Measurements from ENCODE around the gene IQCM. TPM values are rescaled to one million over a fixed set of nuclear protein-coding genes. Genes with fewer than 3 reads are reported as not detected.

IQCM gene
- polyA plus RNA-seq, 2 of the 4 experiments (the other 2 are of a cell fraction): 0.05 TPM; not detected in 1

DNA sequence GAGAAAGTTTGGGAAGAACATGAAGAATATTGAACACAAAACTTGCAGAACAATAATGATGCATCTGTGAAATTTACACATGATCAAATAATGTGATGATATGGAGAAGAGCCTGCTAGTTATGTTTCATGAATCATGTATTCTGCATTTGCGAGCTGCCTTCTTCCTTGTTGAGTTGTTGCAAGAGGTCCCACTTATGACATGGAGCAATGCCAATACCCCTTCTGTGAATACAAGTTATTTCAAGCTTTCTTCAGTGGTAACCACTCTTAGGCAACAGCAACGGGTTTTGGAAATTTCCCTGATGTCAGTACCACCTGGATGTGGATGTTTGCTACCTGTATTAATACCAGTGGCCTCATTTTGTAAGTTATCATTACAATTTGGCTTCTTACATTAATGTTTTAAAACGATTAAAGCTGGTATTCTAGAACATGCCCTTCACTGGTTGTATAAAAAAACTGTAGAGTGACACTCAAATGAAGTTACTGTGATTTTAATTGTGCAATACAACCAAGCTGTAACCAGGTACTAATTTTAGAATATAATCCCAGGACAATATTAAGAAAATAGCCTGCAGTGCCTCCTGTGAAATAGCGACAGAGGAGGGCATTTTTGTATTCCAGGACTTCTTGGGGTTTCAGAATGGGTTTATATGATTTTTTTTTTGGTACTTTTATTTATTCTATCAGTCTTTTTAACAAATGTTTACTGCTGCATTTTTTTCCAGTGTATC, 25.3 kb downstream of the IQCM start:
- CTCF ChIA-PET: interaction anchor here (0.6 kb wide), 1 partner anchor 37 kb away, joined by 3 read pairs; no protein-coding TSS in a partner anchor
- Histone ChIP-seq H3K4me3 (no peak overlapping the region), H3K4me2 (no peak overlapping the region), H3K9me3 (no peaks in the 10 kb centered on the region), H3K4me1 (no peaks in the 10 kb centered on the region), H3K27ac (no peak overlapping the region)
- no peak for FAIRE-seq
- ATAC-seq: no peak
- whole genome bisulfite sequencing (ENCODE audit: missing lambda C conversion rate): 20% methylated on average over 4 of the region's 4 CpGs
- POLR2A ChIA-PET: no interaction called here
- DNase-seq (ENCODE audit: low read depth in 1 of 2, low spot score in 1 of 2): no peak
- no peak for TF ChIP-seq JUN (IDR thresholded peaks at IDR 0.05)

DNA sequence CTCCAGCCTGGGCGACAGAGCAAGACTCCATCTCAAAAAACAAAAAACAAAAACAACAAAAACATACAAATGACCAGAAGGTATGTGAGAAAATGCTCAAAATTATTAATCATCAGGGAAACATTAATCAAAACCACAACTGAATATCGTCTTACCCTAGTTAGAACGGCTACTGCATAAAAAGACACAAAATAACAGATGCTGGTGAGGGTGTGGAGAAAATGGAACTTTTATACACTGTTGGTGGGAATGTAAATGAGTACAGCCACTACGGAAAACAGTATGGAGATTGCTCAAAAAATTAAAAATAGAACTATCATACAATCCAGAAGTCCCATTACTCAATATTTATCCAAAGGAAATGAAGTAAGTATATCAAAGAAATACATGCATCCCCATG, 27.3 kb downstream of the IQCM start:
- ATAC-seq: no peak
- CTCF ChIA-PET: no interaction called here
- POLR2A ChIA-PET: no interaction called here
- 40% methylated on average over 4 of the region's 4 CpGs for WGBS (ENCODE audit: missing lambda C conversion rate)
- no peak for TF ChIP-seq EHMT2 (IDR thresholded peaks at IDR 0.05; ENCODE audit: low read depth)
- no peak for TF ChIP-seq MYC (IDR thresholded peaks at IDR 0.05; ENCODE audit: borderline replicate concordance, low read length)
- TF ChIP-seq PHF8 (IDR thresholded peaks at IDR 0.05; ENCODE audit: borderline replicate concordance, low read depth): no peak
- no peak for TF ChIP-seq CBX8 (IDR thresholded peaks at IDR 0.05)
- TF ChIP-seq HOXB5 (CRISPR knock-in tag; IDR thresholded peaks at IDR 0.05): no peak
- FAIRE-seq: no peak
- H3K9me3 ChIP-seq: no peaks in the 10 kb centered on the region
- no peak overlapping the region for H3K4me2 ChIP-seq
- H3K4me3 ChIP-seq: no peak overlapping the region
- no peak overlapping the region for H3K27ac ChIP-seq
- no peaks in the 10 kb centered on the region for H3K4me1 ChIP-seq
- DNase-seq (ENCODE audit: low read depth in 1 of 2, low spot score in 1 of 2): no peak

DNA sequence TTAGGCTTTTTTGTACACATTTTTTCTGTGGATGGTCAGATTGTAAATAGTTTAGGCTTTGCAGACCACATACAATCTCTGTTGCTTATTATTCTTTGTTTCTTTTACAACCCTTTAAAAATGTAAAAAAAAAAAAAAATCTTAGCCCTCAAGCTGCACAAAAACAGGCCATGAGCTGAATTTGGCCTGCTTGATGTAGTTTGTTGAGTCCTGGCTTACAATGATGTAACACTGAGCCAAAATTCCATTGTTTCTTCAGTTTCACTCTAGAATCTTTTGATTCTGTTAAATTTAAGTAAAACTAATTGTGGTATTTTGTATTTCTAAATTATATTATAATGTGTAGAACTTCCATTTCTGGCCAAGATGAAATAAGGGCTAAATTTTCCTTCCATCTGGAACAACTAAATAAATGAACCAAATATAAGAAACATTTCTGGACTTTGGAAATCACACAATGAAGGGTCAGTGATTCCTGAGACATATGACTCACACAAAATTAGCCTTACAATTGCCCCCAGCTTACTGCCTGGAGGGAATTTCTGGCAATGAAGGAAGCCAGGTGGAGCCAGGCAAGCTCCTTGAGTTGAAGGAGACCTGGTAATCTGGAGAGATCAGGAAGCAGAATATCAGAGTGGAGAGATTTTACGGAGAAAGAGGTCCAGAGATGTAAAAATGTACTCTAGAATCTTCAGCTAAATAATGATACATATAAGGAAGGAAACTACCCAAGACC, 29.8 kb downstream of the IQCM start:
- DNase-seq (ENCODE audit: low read depth in 1 of 2, low spot score in 1 of 2) (no peak), FAIRE-seq (no peak), ATAC-seq (no peak)
- WGBS (ENCODE audit: missing lambda C conversion rate): 61% methylated on average over 1 of the region's 1 CpG
- H3K4me1 ChIP-seq: no peaks in the 10 kb centered on the region
- ChIA-PET POLR2A (no interaction called here), CTCF (no interaction called here)
- TF ChIP-seq ZNF302 (CRISPR knock-in tag; IDR thresholded peaks at IDR 0.05) (no peak), SMC3 (IDR thresholded peaks at IDR 0.05) (no peak), HOXA7 (CRISPR knock-in tag; IDR thresholded peaks at IDR 0.05) (no peak), HOXB5 (CRISPR knock-in tag; IDR thresholded peaks at IDR 0.05) (no peak), FOSL2 (IDR thresholded peaks at IDR 0.05) (no peak), FOSL2 (CRISPR knock-in tag; IDR thresholded peaks at IDR 0.05) (no peak), FOSB (CRISPR knock-in tag; IDR thresholded peaks at IDR 0.05) (no peak), MYC (IDR thresholded peaks at IDR 0.05; ENCODE audit: borderline replicate concordance, low read length) (no peak), POLR2AphosphoS2 (conservative IDR thresholded peaks at IDR 0.05; ENCODE audit: low read length) (no peak), RCOR1 (IDR thresholded peaks at IDR 0.05; ENCODE audit: low read depth, low read length) (no peak), GATA3 (IDR thresholded peaks at IDR 0.05; ENCODE audit: borderline replicate concordance) (no peak), MAFK (IDR thresholded peaks at IDR 0.05; ENCODE audit: partially characterized antibody) (no peak), ESRRA (IDR thresholded peaks at IDR 0.05; ENCODE audit: borderline replicate concordance, low read length) (no peak), PHF8 (IDR thresholded peaks at IDR 0.05; ENCODE audit: borderline replicate concordance, low read depth) (no peak), NPAS2 (CRISPR knock-in tag; IDR thresholded peaks at IDR 0.05; ENCODE audit: borderline replicate concordance) (no peak), HEYL (CRISPR knock-in tag; IDR thresholded peaks at IDR 0.05) (no peak)
- TF ChIP-seq, protein P1, sequence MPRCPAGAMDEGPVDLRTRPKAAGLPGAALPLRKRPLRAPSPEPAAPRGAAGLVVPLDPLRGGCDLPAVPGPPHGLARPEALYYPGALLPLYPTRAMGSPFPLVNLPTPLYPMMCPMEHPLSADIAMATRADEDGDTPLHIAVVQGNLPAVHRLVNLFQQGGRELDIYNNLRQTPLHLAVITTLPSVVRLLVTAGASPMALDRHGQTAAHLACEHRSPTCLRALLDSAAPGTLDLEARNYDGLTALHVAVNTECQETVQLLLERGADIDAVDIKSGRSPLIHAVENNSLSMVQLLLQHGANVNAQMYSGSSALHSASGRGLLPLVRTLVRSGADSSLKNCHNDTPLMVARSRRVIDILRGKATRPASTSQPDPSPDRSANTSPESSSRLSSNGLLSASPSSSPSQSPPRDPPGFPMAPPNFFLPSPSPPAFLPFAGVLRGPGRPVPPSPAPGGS (IDR thresholded peaks at IDR 0.05): no peak
- TF ChIP-seq, protein P2, sequence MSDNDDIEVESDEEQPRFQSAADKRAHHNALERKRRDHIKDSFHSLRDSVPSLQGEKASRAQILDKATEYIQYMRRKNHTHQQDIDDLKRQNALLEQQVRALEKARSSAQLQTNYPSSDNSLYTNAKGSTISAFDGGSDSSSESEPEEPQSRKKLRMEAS (IDR thresholded peaks at IDR 0.05): no peak
- no peak overlapping the region for H3K4me3 ChIP-seq
- no peak overlapping the region for H3K27ac ChIP-seq
- no peak overlapping the region for H3K4me2 ChIP-seq
- no peaks in the 10 kb centered on the region for H3K9me3 ChIP-seq

Data from A549 (cell line).